UCSD-AML1 (cell line): ENCODE measurements around the gene UBASH3A.

Experiments
- DNase-seq: peaks from one replicate; lab custom pipeline; 2025; ENCODE audit not compliant: unreplicated experiment; lab: John Stamatoyannopoulos, UW

The UBASH3A gene

DNA sequence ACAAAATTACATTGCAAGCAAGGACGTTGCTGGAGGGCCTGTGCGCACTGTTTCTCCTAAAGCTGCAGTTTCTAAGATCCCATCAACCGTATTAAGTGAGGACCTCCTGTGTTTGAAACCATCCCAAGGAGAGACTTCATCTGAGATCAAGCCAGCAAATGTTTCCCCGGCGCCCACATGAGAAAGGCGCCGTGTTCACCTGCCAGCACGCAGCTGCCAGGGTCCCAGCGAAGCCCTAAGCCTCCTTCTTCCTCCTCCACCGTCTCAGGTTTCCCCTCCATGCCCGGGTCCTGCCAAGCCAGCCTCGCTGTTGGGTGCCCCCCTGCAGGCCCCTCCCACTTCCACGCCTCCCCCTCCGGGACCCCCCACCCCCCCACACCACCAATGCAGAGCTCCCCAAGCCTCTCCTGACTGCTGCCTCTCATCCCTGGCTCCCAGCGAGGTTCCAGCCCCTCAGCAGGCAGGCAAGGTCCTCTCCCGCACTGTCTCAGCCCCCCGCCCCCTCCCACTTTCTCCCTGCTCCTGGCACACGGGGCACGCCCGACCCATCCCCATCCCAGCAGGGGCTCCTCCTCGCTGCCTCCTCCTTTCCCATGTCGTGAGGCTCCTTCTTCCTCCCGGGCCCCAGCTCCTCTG is 28.7 kb upstream of the UBASH3A start:
- no peak for DNase-seq

DNA sequence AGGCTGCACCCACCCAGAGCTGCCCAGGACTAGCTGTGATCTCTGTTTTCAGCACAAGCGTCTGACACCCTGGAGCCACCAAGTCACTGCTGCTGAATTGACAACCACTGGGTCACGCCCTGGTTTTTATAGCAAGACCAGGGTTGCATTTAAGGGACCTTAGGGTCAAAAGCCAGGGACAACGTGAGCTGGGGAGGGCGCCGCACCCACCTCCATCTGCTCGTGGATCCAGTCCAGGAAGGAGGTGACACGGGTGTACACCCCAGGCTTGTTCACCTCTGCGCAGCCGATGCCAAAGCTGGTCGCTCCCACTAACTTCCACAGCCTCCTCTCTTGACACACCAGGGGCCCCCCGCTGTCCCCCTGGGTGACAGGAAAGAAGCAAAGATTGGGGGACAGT is 28.2 kb upstream of the UBASH3A start:
- no peak for DNase-seq

DNA sequence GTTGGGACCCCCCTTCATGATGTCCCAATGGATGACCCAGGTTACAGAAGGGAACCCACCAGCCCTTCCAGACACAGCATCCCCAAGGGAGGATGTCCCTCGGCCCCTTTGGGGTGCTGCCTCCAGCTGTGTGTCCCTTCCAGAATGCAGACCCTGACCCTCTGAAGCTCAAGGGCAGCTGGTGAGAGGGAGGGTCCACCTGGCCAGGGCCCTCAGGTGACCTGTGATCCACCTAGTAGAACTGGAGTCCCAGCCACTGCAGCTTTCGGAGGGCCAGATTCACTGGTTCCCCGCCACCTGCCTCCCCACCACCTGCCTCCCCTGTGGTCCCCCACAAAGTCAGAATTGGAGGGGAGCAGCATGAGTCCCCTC is 27.8 kb upstream of the UBASH3A start:
- DNase-seq, result no peak

DNA sequence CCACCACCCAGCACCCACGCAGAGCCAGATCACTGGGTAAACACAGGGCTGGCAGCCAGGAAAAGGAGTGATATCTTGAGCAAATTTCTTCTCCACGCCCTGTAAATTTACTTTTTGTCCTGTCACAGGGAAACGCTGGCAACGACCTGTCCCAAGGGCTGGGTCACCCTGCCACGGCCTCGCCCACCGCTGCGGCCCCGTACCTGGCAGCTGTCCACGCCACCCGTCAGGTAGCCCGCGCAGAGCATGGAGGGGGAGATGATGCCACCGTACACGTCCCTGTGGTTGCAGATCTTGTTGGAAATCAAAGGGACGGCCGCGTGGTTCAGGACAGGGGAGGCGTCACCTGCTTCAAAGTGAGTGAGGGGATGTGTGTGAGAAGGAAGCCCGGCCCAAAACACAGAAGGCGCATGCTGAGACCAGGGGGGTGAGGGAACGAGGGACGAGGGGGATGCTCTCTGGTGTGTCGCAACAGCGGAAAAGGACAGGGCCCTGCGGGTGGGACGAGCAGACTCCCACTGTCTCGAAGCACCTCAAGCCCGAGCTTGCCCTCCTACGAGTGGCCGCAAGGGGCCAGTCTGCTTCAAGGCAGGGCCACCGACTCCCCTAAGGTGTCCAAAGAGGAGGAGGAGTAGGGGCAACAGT is 27.2 kb upstream of the UBASH3A start:
- no peak for DNase-seq

DNA sequence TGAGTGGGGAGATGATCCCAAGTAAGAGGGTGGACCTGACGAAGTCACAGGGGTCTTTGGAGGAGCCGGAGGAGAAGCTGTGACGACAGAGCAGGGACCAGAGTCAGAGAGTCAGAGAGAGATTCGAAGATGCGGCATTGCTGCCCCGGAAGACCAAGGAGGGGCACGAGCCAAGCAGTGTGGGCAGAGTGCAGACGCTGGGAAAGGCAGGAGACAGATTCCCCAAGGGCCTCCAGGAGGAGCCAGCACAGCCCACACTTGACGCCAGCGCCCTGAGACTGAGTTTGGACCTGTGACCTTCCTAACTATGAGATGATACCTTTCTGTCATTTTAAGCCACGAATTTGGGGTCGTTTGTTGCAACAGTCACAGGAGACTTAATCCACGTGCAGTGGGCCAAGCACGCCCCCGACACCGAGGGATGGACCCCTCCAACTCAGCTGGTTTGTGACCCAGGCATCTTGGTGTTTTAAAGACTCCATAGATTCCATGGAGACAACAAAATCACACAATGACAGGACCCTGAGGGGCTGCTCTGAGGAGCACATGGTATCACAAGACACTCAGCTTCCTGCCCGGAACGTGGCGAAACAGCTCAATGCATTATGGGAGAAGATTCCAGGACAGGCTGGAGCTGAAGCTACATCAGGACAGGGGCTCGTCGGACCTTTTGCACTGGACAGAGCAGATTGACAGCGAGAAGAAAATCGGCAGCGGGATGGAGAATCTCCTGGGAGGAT is 26.3 kb upstream of the UBASH3A start:
- DNase-seq, result no peak

DNA sequence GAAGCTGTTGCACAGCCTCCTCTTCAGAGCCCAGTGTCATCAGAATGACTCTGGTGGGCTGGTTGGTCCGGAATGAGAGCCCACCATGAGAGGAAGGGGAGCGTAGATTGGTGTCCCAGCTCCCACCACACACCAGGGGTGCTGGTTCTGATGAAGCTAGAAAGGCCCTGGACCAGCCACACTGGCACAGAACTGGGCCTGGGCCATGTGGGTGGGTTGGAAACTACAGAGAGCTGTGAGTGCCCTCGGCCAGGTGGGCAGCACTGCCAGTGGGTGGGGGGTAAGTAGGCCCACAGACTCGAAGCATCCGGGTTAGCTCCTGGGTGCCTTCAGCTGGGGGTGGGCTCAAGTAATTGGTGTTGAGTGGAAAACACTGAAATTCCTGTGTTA is 25.8 kb upstream of the UBASH3A start:
- no peak for DNase-seq

DNA sequence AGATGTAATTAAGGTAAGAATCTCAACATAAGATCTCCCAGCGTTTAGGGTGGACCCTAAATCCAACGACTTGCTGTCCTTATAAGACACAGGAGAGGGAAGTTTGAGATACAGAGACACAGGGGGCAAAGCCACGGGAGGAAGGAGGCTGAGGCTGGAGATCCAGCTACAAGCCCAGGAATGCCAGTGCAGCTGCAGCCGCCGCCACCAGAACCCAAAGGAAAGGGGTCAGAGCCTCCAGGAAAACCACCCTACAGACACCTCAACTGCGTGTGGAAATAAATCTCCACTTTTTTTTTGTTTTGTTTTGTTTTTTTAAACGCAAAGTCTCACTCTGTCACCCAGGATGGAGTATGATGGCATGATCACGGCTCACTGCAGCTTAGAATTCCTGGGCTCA is 25.3 kb upstream of the UBASH3A start:
- DNase-seq, result no peak

DNA sequence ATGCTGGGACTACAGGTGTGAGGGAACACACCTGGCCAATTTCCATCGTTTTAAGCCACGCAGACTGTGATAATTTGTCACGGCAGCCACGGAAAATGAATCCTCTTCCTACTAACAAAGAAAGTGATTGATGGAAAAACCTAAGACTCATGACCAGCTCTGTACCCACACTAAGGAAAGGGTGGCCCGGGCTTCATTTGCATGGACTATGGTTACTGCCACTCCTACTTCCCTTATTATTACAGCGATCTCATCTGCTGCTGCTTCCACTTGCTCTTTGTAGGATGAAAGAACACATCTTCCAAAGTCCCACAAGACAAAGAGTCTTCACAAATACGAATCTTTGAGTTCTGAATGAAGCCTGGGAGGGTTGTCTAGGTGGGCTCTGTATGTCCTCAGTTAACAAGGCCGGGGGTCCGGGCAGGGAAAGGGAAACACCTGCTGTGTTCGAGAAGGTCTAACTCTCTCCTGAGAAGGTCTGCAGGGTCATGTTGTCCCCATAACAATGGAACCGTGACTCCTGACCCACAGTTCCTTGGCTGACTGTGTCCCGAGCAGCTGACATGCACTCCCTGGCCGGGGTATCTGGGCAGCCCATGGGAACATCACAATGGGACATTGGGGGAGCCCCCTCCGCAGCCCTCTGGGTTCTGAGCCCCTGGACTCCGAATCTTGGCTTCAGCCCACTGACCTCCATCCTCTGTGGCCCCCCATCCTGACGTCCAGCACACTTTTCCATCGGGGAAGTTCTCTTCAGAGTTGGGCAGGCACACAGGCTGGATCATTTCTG is 24.1 kb upstream of the UBASH3A start:
- no peak for DNase-seq

DNA sequence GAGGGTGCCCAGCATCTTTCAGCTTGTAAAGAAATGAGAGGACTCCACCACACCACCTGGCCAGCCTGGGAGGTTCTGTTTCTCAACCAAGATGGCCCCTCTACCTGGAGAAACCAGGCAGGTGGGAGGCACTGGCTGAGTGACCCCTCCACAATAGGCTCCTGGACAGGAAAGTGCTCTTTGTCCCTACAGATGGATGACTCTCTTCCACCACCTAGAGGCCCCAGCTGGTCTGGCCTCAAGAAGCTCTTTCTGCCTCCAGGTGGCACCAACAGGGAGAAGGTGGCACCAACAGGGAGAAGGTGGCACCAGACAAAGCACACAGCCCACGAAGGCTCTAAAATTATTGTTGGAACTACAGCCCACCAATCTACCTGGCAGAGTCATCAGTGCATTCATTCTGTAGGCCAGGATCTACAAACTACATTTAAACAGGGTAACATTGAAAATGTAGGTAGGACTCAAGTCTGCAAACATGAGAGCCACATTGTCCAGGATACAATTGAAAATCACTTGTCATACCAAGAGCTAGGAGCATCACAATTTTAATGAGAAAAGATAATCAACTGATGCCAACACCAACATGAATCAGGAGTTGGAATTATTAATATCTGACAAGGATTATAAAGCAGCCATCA is 22.2 kb upstream of the UBASH3A start:
- DNase-seq, result peak; percentile 63

DNA sequence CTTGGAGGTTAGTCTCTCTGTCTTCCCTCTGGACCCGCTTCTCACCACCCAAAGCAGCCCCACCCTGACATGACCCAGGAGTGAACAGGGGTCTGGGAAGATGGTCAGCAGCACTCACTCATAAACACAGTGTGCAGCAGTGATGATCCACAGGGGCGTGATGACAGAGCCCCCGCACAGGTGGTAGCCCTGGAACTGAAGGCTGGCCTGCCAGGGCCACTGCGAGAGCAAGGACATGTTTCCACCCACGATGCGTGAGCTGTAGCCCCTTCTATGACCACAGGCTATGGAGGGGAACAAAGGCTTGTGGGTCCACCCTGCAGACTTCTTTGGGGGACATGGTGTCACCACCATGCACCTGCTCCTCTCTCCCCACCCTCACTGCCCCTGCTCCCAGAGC is 20.8 kb upstream of the UBASH3A start:
- no peak for DNase-seq

DNA sequence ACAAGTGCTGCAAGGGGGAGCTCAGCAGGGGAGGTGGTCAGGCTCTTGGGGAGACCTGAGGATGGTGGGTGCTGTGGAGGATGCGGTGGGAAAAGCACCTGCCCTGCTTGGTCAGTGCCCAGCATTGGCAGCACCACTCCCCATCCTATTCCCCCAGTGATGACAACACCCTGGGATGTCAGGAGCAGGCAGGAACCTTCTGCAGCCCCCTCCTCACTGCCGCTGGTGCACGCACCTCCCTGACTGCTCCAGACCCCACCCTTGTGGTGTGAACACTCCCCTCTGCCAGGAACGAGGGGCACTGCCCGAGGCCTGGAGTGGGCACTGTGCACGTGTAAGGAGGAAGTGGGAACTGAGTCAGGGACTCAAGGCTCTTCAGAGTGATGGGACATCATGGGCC is 20.4 kb upstream of the UBASH3A start:
- no peak for DNase-seq

DNA sequence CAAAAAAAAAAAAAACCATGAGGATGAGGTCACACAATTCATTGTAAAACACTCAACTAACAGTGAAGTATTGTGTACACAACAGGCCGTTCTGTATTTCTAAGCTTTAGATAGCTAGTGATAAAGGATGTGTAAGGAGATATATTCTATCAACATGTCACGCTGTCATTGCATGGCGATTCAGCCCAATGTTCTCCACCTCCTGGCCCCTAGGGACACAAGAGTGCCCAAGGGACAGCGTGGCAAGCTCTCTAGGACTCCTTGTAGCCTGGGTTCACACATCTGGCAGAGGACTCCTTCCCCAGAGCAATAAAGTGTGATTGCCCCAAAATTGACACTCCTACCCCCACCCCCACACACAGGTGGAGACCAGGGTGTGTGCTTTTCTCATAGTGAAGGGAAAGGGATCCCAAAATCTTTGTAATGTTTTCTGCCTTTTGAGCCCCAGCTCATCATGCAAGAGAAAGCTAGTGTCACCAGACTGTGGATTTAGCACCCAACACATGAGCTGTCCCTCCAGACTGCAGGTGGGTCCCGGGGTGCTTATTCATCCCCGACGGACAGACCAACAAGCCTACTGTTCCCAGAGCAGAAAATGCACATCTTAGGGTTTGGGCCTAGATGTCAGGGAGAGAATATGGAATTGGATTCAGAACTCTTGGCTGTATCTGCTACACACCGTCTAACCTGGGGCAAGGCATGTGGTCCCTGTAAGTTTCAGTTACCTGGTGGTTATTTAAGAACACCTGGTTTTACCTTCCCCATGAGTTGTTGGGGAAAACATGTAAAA is 19.4 kb upstream of the UBASH3A start:
- no peak for DNase-seq

DNA sequence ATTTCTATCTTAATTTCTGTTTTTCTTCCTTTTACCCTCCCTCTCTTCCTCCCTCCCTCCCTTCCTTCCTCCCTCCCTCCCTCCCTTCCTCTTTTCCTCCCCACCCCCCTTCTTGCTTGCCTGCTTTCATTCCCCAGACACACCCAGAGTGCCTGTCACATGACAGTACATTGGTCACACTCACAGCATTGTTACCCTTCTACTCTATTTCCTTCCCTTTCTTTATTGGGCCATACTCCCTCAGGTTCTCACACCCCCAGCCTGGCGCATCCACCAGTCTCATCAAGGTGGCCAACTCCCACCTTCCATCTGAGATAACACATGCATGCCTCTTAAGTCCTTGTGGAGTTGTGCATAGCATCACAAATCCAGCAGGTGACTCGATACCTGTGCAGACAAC is 18.7 kb upstream of the UBASH3A start:
- no peak for DNase-seq

DNA sequence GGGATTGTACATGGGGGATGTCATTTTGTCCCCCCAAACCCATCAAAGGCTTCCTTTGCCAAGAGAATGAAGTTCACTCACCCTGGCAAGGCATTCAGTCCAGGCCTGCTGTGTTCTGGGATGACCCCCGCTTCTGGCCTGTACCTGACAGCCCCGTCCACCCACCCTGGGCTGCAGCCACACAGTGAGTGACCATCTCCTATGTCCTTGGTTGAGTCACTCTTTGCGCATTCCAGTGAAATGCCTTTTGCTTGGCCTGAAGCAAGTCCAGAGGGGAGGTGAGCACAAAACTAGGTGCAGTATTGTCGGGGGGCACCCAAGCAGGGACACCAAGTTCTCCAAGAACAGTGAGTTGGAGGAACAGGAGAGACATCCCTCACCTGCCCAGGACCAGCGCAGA is 18.1 kb upstream of the UBASH3A start:
- DNase-seq, result no peak

DNA sequence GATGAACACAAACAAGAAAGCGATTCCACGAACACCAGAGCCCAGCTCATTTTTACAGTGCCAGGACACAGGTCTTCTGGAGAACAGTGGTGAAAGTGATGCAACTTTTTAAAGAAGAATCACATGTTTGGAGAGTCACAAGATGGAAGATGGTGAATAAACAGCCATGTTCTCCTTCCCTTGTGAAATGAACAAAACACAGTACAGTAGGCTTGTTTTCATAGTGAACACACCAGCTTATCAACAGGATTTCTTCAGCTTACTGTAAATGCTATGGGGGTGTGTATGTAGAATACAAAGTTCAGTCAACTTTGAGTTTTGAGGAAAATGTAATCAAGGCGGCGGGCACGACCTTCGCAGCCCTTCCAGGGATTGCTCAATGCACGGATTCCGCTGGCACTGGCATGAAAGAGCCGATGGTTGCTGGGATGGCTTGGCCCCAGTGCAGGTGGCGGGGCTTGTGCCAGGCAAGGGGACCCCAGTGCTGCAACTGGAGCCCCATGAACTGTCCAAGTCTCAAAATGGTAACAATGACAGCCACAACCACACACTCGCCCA is 17.6 kb upstream of the UBASH3A start:
- no peak for DNase-seq

DNA sequence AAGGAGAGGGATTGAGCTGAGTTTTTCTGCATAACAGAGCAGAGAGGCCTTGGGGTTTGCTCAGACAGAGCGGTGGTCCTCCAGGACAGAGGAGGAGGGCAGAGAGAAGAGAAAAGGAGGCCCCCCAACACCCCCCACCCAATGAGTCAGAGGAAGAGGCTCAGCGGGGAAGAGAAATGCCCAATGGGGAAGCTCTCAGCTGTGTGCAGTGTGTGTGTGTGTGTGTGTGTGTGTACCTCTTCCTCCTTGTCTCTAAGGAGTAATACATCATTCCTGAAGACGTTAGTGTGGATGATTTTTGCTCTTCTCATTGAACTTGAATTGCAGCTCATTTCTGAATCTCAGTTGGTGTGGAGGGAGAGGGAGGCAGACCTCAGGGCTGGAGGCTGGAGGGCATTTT is 16.5 kb upstream of the UBASH3A start:
- DNase-seq, result peak; percentile 41

DNA sequence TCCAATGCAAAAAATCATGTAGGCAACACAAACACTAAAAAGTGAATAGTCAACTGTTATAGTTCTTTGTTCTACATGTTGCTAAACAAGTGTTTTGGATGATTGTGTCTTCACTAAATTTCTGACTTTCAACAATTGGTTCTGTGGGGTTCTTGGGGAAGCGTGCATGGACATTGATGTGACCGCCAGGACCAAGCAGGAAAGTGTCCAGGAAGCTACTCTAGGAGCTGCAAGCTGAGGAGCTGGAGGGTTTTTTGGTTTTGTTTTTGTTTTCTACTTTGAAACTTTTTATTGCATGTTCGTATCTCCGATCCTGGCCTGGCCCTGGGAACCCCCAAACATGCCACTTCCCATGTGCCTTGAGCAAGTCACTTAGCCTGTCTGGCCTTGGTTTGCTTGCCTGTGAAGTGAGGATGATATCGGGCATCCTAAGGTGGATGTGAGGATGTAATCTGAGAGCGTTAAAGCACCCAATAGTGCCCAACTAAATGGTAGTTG is 15.8 kb upstream of the UBASH3A start:
- no peak for DNase-seq

DNA sequence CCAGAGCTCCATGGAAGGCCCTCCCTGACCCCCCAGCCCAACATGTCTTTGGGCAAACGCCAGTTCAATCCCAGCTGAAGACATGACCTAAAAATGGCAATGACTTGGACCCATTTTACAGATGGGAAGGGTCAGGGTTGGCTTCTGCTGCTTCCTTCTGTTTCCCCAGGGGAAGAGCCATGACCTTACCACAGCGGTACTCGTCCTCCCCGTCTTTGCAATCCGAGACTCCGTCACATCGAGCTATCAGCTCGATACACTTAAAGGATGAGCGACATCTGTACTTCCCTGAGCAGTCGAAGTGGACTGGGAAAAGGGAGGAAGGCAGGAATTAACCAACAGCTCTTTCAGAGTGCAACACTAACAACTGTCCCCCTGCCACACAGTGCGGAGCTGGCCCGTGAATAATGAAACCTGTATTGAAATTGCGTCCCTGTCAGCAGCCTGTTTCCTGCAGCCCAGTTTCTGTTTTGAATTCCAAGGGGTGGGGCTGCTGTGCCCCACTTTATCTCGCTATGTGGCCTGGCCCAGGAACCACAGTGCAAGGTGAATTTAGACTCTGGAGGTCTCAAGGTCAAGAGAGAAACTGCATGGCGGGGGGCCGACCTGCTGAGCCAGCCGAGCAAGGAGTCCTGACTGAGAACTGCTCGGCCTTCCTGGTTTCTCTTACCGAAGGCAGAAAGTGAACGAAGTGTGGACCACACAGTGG is 14.8 kb upstream of the UBASH3A start:
- DNase-seq, result no peak

DNA sequence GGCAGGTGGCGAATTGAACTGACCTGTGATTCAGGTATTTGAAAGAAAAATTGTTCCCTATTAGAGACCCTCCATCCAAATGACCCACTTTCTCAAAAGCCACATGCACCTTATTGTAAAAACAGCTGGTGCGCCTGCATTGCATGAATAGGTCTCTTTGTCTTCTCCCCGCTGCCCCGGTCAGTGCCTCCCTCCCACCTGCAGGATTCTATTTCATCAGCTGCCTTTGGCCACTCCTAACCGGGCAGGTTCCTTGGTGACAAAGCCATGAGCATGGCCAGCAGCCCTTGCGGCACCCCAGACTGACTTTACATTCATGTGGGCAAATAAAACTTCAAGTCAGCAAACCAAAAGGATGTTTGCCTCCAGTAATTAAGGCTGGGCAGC is 14.3 kb upstream of the UBASH3A start:
- DNase-seq, result no peak
